ENCODE data around the gene MAP3K6. TPM values are rescaled to one million over a fixed set of nuclear protein-coding genes. Genes with fewer than 3 reads are reported as not detected.

Gene MAP3K6
- total and polyA plus RNA-seq, 2 of the 13 experiments (the other 11 are each of a cell fraction or from before 2014, with no cell fraction given): 2.7 to 3.2 TPM

- TF ChIP-seq HNRNPLL (IDR thresholded peaks at IDR 0.05; ENCODE audit: low read depth, low read length, poor library complexity, severe bottlenecking) (peak; percentile 87), TCF12 (IDR thresholded peaks at IDR 0.05) (no peak), TCF12 (CRISPR knock-in tag; IDR thresholded peaks at IDR 0.05) (no peak), JARID2 (CRISPR knock-in tag; IDR thresholded peaks at IDR 0.05; ENCODE audit: insufficient replicate concordance) (no peak), ZNF703 (CRISPR knock-in tag; IDR thresholded peaks at IDR 0.05; ENCODE audit: borderline replicate concordance) (no peak), PHF20 (CRISPR knock-in tag; IDR thresholded peaks at IDR 0.05) (peak; percentile 30; the same call in 1 of the 2 replicates), KDM5B (CRISPR knock-in tag; IDR thresholded peaks at IDR 0.05; ENCODE audit: borderline replicate concordance) (peak; percentile 19; the same call in 1 of the 2 replicates), TFAP4 (IDR thresholded peaks at IDR 0.05; ENCODE audit: borderline replicate concordance, low read depth) (no peak), ZBTB33 (CRISPR knock-in tag; IDR thresholded peaks at IDR 0.05) (no peak), ZNF253 (CRISPR knock-in tag; IDR thresholded peaks at IDR 0.05; ENCODE audit: borderline replicate concordance) (0 out of 2 replicates have a peak, but pooled peaks have one; percentile 51), BCL3 (CRISPR knock-in tag; IDR thresholded peaks at IDR 0.05) (peak; percentile 44; the same call in 1 of the 2 replicates), ZBTB46 (CRISPR knock-in tag; IDR thresholded peaks at IDR 0.05; ENCODE audit: borderline replicate concordance) (no peak), IRX3 (CRISPR knock-in tag; IDR thresholded peaks at IDR 0.05; ENCODE audit: borderline replicate concordance, low read depth) (no peak), ZNF878 (CRISPR knock-in tag; IDR thresholded peaks at IDR 0.05) (peak; percentile 50; the same call in 1 of the 2 replicates)
Observed at GRCh38 chr1:27392096-27392777, 25.5 kb upstream of the MAP3K6 start, which contains the start of gene GPR3 (continued).
